Activated B cell treated with CpG ODN at 0.5 μM for 24 hours (primary cell): Measurements from ENCODE around the gene ARL11. TPM values are rescaled to one million over a fixed set of nuclear protein-coding genes. Genes with fewer than 3 reads are reported as not detected.
A peak's percentile ranks its signal among the peaks of the same experiment; 100 is the strongest.
"Not testable (repeated sequence)": the region's sequence is repeated elsewhere in the genome, so short reads cannot be mapped to it uniquely, and the experiment has no call there.

Experiments used
- ATAC-seq: fragments of 200-7000 bp; cut with Tn5 transposase; one replicate; pipeline ENCODE4 v1.10.0; 2021; ENCODE audit warnings: low read depth, mild to moderate bottlenecking, moderate library complexity
- CTCF ChIA-PET: fragments of 350-600 bp; sonication (Branson Sonifier 250); formaldehyde crosslinking; loops from one replicate; lab custom pipeline; 2021; ENCODE audit warnings: antibody characterized with exemption; lab: Charles Lee
- POLR2A ChIA-PET: fragments of 350-600 bp; sonication (Branson Sonifier 250); formaldehyde crosslinking; loops from one replicate; lab custom pipeline; 2021; ENCODE audit warnings: antibody characterized with exemption; lab: Charles Lee
- DNase-seq: peaks from one replicate; pipeline ENCODE4 v3.0.0; 2022
- H3K27ac Mint-ChIP-seq: one replicate; pipeline ENCODE4 v1.8.0; 2020; ENCODE audit warnings: mixed read lengths
- H3K27me3 Mint-ChIP-seq: one replicate; pipeline ENCODE4 v1.8.0; 2021; ENCODE audit warnings: mixed read lengths
- H3K36me3 Mint-ChIP-seq: one replicate; pipeline ENCODE4 v1.8.0; 2021; ENCODE audit warnings: low read depth, mixed read lengths
- H3K4me1 Mint-ChIP-seq: one replicate; pipeline ENCODE4 v1.8.0; 2021; ENCODE audit warnings: mixed read lengths
- H3K4me3 Mint-ChIP-seq: one replicate; pipeline ENCODE4 v1.8.0; 2020; ENCODE audit warnings: mild to moderate bottlenecking, mixed read lengths
- H3K9me3 Mint-ChIP-seq: one replicate; pipeline ENCODE4 v1.8.0; 2020; ENCODE audit warnings: mixed read lengths
- intact Hi-C: fragments of 100-400 bp; cut with micrococcal nuclease; formaldehyde crosslinking; loops from one replicate; pipeline ENCODE4 v1.15.1; 2024
- total RNA-seq: library from RNA; stranded (reverse); gene quantifications from 2 replicates; pipeline ENCODE4 v1.2.3, GENCODE V29; 2022
- TF ChIP-seq, protein P1 (sequence below): fragments of 200-600 bp; IDR thresholded peaks from one replicate; pipeline ENCODE4 v1.8.0; 2022; ENCODE audit warnings: antibody characterized with exemption, mild to moderate bottlenecking

ARL11 gene
- total RNA-seq, 1 donor from 2014 or later: 10.7 TPM

GRCh38 chr13:49606747-49607648, 21.3 kb upstream of the ARL11 start:
- TF ChIP-seq, protein P1, sequence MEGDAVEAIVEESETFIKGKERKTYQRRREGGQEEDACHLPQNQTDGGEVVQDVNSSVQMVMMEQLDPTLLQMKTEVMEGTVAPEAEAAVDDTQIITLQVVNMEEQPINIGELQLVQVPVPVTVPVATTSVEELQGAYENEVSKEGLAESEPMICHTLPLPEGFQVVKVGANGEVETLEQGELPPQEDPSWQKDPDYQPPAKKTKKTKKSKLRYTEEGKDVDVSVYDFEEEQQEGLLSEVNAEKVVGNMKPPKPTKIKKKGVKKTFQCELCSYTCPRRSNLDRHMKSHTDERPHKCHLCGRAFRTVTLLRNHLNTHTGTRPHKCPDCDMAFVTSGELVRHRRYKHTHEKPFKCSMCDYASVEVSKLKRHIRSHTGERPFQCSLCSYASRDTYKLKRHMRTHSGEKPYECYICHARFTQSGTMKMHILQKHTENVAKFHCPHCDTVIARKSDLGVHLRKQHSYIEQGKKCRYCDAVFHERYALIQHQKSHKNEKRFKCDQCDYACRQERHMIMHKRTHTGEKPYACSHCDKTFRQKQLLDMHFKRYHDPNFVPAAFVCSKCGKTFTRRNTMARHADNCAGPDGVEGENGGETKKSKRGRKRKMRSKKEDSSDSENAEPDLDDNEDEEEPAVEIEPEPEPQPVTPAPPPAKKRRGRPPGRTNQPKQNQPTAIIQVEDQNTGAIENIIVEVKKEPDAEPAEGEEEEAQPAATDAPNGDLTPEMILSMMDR: no peak
- H3K9me3 Mint-ChIP-seq: peaks cover 3% of the 10 kb centered on the region
- intact Hi-C loops: loop anchor here (1.0 to 5.0 kb wide), 8 partner anchors 22 to 1463 kb away; partner anchors contain the start of gene RCBTB1
- ATAC-seq (peak; percentile 96), DNase-seq (peak; percentile 64)
- peak overlapping the region; percentile 81 for H3K4me3 Mint-ChIP-seq
- peaks cover 26% of the 10 kb centered on the region for H3K4me1 Mint-ChIP-seq
- CTCF ChIA-PET: interaction anchor here (0.6 to 2.5 kb wide), 23 partner anchors 11 to 367 kb away, joined by 3 to 18 read pairs (median 3); partner anchors contain the start of genes ARL11, CAB39L, PHF11 and RCBTB1
- no peaks in the 10 kb centered on the region for H3K36me3 Mint-ChIP-seq
- POLR2A ChIA-PET: interaction anchor here (0.6 to 1.4 kb wide), 8 partner anchors 21 to 1193 kb away, joined by 3 to 9 read pairs (median 3); partner anchors contain the start of gene PHF11
- peak overlapping the region; percentile 79 for H3K27ac Mint-ChIP-seq
- H3K27me3 Mint-ChIP-seq: no peaks in the 10 kb centered on the region

DNA sequence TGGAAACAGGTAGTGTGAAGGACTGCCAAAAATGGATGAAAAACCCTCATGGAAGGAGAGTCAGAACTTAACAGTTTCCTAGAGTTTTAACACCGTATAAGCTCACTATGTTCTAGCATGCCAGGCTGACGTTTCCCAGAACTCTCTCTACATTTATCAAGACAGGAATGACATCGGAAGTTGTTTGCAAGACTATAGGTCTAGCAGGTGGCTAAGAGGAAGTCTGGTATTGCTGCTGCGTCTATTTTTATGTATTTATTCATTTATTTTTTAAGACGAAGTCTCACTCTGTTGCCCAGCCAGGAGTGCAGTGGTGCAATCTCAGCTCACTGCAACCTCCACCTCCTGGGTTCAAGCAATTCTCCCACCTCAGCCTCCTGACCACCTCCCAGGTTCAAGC, 20.5 kb upstream of the ARL11 start:
- no peak for DNase-seq
- TF ChIP-seq, protein P1: no peak
- intact Hi-C loops: loop anchor here (1.0 to 5.0 kb wide), 8 partner anchors 22 to 1463 kb away; partner anchors contain the start of gene RCBTB1
- H3K27me3 Mint-ChIP-seq: no peaks in the 10 kb centered on the region
- ATAC-seq: no peak
- CTCF ChIA-PET: interaction anchor here (1.5 to 2.5 kb wide), 5 partner anchors 21 to 327 kb away, joined by 3 to 18 read pairs (median 6); partner anchors contain the start of genes ARL11, CAB39L, PHF11 and SETDB2
- no peak overlapping the region for H3K4me3 Mint-ChIP-seq
- peaks cover 24% of the 10 kb centered on the region for H3K4me1 Mint-ChIP-seq
- peaks cover 7% of the 10 kb centered on the region for H3K9me3 Mint-ChIP-seq
- POLR2A ChIA-PET: interaction anchor here (0.9 to 1.8 kb wide), 3 partner anchors 12 to 164 kb away, joined by 3 to 7 read pairs (median 3); partner anchors contain the start of genes CAB39L, PHF11 and SETDB2
- peak overlapping the region; percentile 79 for H3K27ac Mint-ChIP-seq
- H3K36me3 Mint-ChIP-seq: no peaks in the 10 kb centered on the region

DNA sequence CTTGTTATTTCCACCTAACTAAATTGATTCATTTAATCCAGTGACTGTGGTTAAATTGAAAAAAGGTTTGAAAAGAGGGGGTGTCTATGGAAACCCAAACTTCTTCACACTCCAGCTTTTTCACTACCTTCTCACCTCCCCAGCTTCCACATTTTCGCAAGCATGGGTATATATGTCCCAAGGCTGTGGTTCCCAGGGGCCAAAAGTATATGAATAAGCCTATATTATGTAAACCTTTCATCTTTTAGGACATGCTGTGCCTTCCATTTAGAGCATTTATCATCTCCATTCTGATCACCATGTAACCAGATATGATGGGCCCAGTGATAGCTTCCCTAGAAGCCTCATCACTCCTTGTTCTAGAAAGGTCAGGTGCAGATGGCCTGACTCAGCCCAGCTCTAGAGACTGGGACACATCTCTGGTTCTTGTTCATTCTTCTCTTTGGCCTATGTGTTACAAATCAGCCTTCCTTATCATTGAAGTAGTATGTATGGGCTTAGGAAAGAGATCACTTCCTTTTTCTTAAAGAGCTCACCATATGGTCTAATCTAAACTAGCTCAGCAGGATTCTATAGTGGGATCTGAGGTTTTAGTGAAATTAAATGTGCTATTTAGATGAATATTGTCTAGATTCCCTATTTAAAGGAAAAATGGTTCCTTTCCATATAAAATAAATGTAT, 19.5 kb upstream of the ARL11 start:
- DNase-seq (no peak), ATAC-seq (peak; percentile 35)
- ChIA-PET POLR2A (interaction anchor here (0.5 to 1.8 kb wide), 5 partner anchors 11 to 165 kb away, joined by 3 to 7 read pairs (median 3); partner anchors contain the start of genes CAB39L, PHF11 and SETDB2), CTCF (interaction anchor here (0.5 to 2.5 kb wide), 7 partner anchors 8 to 308 kb away, joined by 3 to 18 read pairs (median 4); partner anchors contain the start of genes ARL11, CAB39L, PHF11 and SETDB2)
- Mint-ChIP-seq H3K36me3 (no peaks in the 10 kb centered on the region), H3K9me3 (peaks cover 7% of the 10 kb centered on the region), H3K4me1 (peaks cover 24% of the 10 kb centered on the region), H3K4me3 (no peak overlapping the region), H3K27ac (no peak overlapping the region), H3K27me3 (no peaks in the 10 kb centered on the region)
- intact Hi-C loops: loop anchor here (5.0 kb wide), 1 partner anchor 366 kb away; no protein-coding TSS in a partner anchor
- TF ChIP-seq, protein P1: no peak

DNA sequence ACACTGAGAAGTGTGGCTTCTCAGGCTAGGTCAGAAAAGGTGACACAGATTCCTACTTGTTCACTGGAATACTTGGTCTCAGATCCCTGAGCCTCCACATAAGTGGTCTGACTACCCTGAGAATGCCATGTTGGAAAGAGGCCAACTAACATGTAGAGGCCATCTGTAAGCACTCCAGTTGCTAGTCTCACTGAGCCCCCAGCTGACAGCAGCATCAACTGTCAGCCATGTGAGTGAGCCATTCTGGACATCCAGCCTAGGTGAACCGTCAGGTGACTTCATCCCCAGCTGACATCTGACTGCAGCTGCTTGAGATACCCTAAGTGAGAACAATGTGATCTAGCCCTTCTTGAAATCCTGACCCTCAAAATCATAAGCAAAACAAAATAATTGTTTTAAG, 18.1 kb upstream of the ARL11 start:
- Mint-ChIP-seq H3K4me1 (peaks cover 22% of the 10 kb centered on the region), H3K27ac (no peak overlapping the region), H3K9me3 (peaks cover 7% of the 10 kb centered on the region), H3K36me3 (no peaks in the 10 kb centered on the region), H3K4me3 (no peak overlapping the region), H3K27me3 (no peaks in the 10 kb centered on the region)
- TF ChIP-seq, protein P1: no peak
- ChIA-PET POLR2A (no interaction called here), CTCF (no interaction called here)
- intact Hi-C loops: no loop called here
- ATAC-seq (no peak), DNase-seq (no peak)

GRCh38 chr13:49612042-49612441, 16.3 kb upstream of the ARL11 start:
- H3K27me3 Mint-ChIP-seq, H3K27ac Mint-ChIP-seq, H3K4me3 Mint-ChIP-seq, ATAC-seq, CTCF ChIA-PET, POLR2A ChIA-PET, H3K36me3 Mint-ChIP-seq, intact Hi-C loops, DNase-seq, H3K9me3 Mint-ChIP-seq: not testable (repeated sequence)
- H3K4me1 Mint-ChIP-seq: peaks cover 28% of the 10 kb centered on the region
